HS-5 (cell line): ENCODE results near the gene ELOB.

Source experiments
- DNase-seq: peaks from one replicate; pipeline ENCODE4 v3.0.0-alpha.2; 2012; ENCODE audit warnings: low read depth

Gene ELOB

GRCh38 chr16:2777231-2777902 lies at the start of gene ELOB:
TSS of gene ELOB (minus strand) at chr16:2777280. CDS start at chr16:2777239, 41 bp downstream.
- DNase-seq, result no peak

- DNase-seq, result no peak
These were observed 48.8 kb upstream of the ELOB start for GRCh38 chr16:2825906-2826305.

- no peak for DNase-seq
These were observed 48.1 kb upstream of the ELOB start for GRCh38 chr16:2825049-2825742.

- no peak for DNase-seq
These were observed 47.5 kb upstream of the ELOB start for GRCh38 chr16:2824626-2825025.

- DNase-seq, result no peak
These were observed 45.4 kb upstream of the ELOB start for GRCh38 chr16:2822496-2822895.

GRCh38 chr16:2822158-2822495 lies 45.0 kb upstream of the ELOB start:
- DNase-seq, result no peak

- DNase-seq, result no peak
These were observed 44.5 kb upstream of the ELOB start for GRCh38 chr16:2821487-2822157.

GRCh38 chr16:2820836-2821486 lies 43.9 kb upstream of the ELOB start:
- no peak for DNase-seq

GRCh38 chr16:2819939-2820835 lies 43.1 kb upstream of the ELOB start:
- no peak for DNase-seq

- no peak for DNase-seq
These were observed 42.3 kb upstream of the ELOB start for GRCh38 chr16:2819179-2819938.

- DNase-seq, result no peak
These were observed 41.3 kb upstream of the ELOB start for GRCh38 chr16:2818272-2818876.

GRCh38 chr16:2817340-2818271 lies 40.5 kb upstream of the ELOB start:
- DNase-seq, result no peak

GRCh38 chr16:2816751-2817339 lies 39.8 kb upstream of the ELOB start, which contains the start of gene PRSS21:
TSS of gene PRSS21 (plus strand) at chr16:2817237. CDS start at chr16:2817269, 32 bp downstream.
- no peak for DNase-seq

GRCh38 chr16:2815299-2815771 lies 38.3 kb upstream of the ELOB start:
- DNase-seq, result no peak

GRCh38 chr16:2814551-2815298 lies 37.6 kb upstream of the ELOB start:
- DNase-seq, result no peak

GRCh38 chr16:2813771-2814221 lies 36.7 kb upstream of the ELOB start:
- no peak for DNase-seq

GRCh38 chr16:2811703-2812471 lies 34.8 kb upstream of the ELOB start:
- no peak for DNase-seq
